ENCODE measurements around the gene ZFYVE28.

The ZFYVE28 gene

DNA sequence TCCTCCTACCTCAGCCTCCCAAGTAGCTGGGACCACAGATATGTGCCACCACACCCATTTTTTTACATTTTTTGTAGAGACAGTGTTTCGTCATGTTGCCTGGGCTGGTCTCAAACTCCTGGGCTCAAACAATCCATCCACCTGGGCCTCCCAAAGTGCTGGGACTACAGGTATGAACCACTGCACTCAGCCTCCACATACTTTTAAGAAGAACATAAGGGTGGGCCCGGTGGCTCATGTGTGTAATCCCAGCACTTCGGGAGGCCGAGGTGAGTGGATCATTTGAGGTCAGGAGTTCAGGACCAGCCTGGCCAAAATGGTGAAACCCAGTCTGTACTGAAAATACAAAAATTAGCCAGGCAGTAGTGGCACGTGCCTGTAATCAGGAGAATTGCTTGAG lies 105.1 kb downstream of the ZFYVE28 start:
- no peak for DNase-seq (ENCODE audit: extremely low spot score)
- TF ChIP-seq, protein P1, sequence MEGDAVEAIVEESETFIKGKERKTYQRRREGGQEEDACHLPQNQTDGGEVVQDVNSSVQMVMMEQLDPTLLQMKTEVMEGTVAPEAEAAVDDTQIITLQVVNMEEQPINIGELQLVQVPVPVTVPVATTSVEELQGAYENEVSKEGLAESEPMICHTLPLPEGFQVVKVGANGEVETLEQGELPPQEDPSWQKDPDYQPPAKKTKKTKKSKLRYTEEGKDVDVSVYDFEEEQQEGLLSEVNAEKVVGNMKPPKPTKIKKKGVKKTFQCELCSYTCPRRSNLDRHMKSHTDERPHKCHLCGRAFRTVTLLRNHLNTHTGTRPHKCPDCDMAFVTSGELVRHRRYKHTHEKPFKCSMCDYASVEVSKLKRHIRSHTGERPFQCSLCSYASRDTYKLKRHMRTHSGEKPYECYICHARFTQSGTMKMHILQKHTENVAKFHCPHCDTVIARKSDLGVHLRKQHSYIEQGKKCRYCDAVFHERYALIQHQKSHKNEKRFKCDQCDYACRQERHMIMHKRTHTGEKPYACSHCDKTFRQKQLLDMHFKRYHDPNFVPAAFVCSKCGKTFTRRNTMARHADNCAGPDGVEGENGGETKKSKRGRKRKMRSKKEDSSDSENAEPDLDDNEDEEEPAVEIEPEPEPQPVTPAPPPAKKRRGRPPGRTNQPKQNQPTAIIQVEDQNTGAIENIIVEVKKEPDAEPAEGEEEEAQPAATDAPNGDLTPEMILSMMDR (IDR thresholded peaks at IDR 0.05; ENCODE audit: control extremely low read depth, extremely low read depth, low read depth, missing control alignments), result no peak
- ChIA-PET CTCF (no interaction called here), POLR2A (no interaction called here)

GRCh38 chr4:2306773-2307410 lies 111.6 kb downstream of the ZFYVE28 start:
- ChIA-PET CTCF (no interaction called here), POLR2A (no interaction called here)
- DNase-seq (ENCODE audit: extremely low spot score), result no peak
- TF ChIP-seq, protein P1 (IDR thresholded peaks at IDR 0.05; ENCODE audit: control extremely low read depth, extremely low read depth, low read depth, missing control alignments), result no peak

- POLR2A ChIA-PET, result no interaction called here
- TF ChIP-seq, protein P1 (IDR thresholded peaks at IDR 0.05; ENCODE audit: control extremely low read depth, extremely low read depth, low read depth, missing control alignments), result no peak
- DNase-seq (ENCODE audit: extremely low spot score), result no peak
- CTCF ChIA-PET, result no interaction called here
Observed at GRCh38 chr4:2305766-2306501, 112.5 kb downstream of the ZFYVE28 start.

- CTCF ChIA-PET, result no interaction called here
- TF ChIP-seq, protein P1 (IDR thresholded peaks at IDR 0.05; ENCODE audit: control extremely low read depth, extremely low read depth, low read depth, missing control alignments), result no peak
- POLR2A ChIA-PET, result no interaction called here
- DNase-seq (ENCODE audit: extremely low spot score), result no peak
Observed at GRCh38 chr4:2304877-2305561, 113.4 kb downstream of the ZFYVE28 start.

- no peak for DNase-seq (ENCODE audit: extremely low spot score)
- ChIA-PET CTCF (no interaction called here), POLR2A (no interaction called here)
- TF ChIP-seq, protein P1 (IDR thresholded peaks at IDR 0.05; ENCODE audit: control extremely low read depth, extremely low read depth, low read depth, missing control alignments), result no peak
Observed at GRCh38 chr4:2304321-2304876, 114.0 kb downstream of the ZFYVE28 start.

GRCh38 chr4:2303686-2304320 lies 114.6 kb downstream of the ZFYVE28 start:
- ChIA-PET CTCF (no interaction called here), POLR2A (no interaction called here)
- TF ChIP-seq, protein P1 (IDR thresholded peaks at IDR 0.05; ENCODE audit: control extremely low read depth, extremely low read depth, low read depth, missing control alignments), result no peak
- no peak for DNase-seq (ENCODE audit: extremely low spot score)
